Frontal cortex (tissue), 4 donors: ENCODE measurements around the gene PPIL4. TPM values are rescaled to one million over a fixed set of nuclear protein-coding genes. Genes with fewer than 3 reads are reported as not detected.
A peak's percentile ranks its signal among the peaks of the same experiment; 100 is the strongest.

Experiments used
- DNase-seq, 2 donors: peaks; one replicate each; pipeline ENCODE4 v3.0.0; 2012; ENCODE audit warnings: low spot score in 2 of 2
- FAIRE-seq: peaks from 2 replicates; lab custom pipeline; 2012; peaks lifted over from hg19 to GRCh38; lab: Jason Lieb, UNC
- total RNA-seq: library from RNA; depleted of rRNA; stranded (reverse); fragments of >200 nt; gene quantifications from one replicate; pipeline ENCODE4 v1.2.3, GENCODE V29; 2014
- donor health status: control.
- donor health status: control.
- donor health status: control.

The PPIL4 gene
- total RNA-seq: 35.1 TPM

GRCh38 chr6:149545754-149546471 is at the start of gene PPIL4:
Gene PPIL4, minus strand, starts transcription at chr6:149546043. Its CDS starts 38 bp downstream, at chr6:149546005.
- peak; percentile 81 to 87 for DNase-seq
- FAIRE-seq: no peak

GRCh38 chr6:149593408-149593807 is 47.6 kb upstream of the PPIL4 start:
- no peak for DNase-seq
- FAIRE-seq: no peak

- no peak for DNase-seq
- FAIRE-seq: no peak
Observed at GRCh38 chr6:149592983-149593382, 47.1 kb upstream of the PPIL4 start.

- no peak for DNase-seq
Observed at GRCh38 chr6:149586149-149586548, 40.3 kb upstream of the PPIL4 start.

GRCh38 chr6:149581349-149581748 is 35.5 kb upstream of the PPIL4 start:
- DNase-seq (no peak), FAIRE-seq (no peak)

More at GRCh38 chr6:149586149-149586548, 40.3 kb upstream of the PPIL4 start:
- no peak for FAIRE-seq

GRCh38 chr6:149580880-149581279 is 35.0 kb upstream of the PPIL4 start:
- FAIRE-seq: no peak
- DNase-seq: no peak

GRCh38 chr6:149567945-149568585 is 22.2 kb upstream of the PPIL4 start:
- FAIRE-seq: no peak

GRCh38 chr6:149567194-149567586 is 21.3 kb upstream of the PPIL4 start:
- DNase-seq (no peak), FAIRE-seq (no peak)

More at GRCh38 chr6:149567945-149568585, 22.2 kb upstream of the PPIL4 start:
- DNase-seq: no peak

- no peak for FAIRE-seq
- DNase-seq: no peak
Observed at GRCh38 chr6:149566410-149567193, 20.8 kb upstream of the PPIL4 start.

GRCh38 chr6:149565527-149566409 is 19.9 kb upstream of the PPIL4 start, which contains the start of gene GINM1:
Gene GINM1, plus strand, starts transcription at chr6:149566375. Its CDS starts 40 bp downstream, at chr6:149566415.
- FAIRE-seq: no peak
- peak; percentile 97 to 98 for DNase-seq

GRCh38 chr6:149563928-149564325 is 18.1 kb upstream of the PPIL4 start:
- DNase-seq (no peak), FAIRE-seq (no peak)

- no peak for FAIRE-seq
- no peak for DNase-seq
Observed at GRCh38 chr6:149563203-149563927, 17.5 kb upstream of the PPIL4 start.

GRCh38 chr6:149560736-149561135 is 14.9 kb upstream of the PPIL4 start:
- DNase-seq: no peak
- no peak for FAIRE-seq

- no peak for FAIRE-seq
- DNase-seq: no peak
Observed at GRCh38 chr6:149559389-149559788, 13.5 kb upstream of the PPIL4 start.

GRCh38 chr6:149558029-149558428 is 12.2 kb upstream of the PPIL4 start:
- DNase-seq (no peak), FAIRE-seq (no peak)

- FAIRE-seq: no peak
- no peak for DNase-seq
Observed at GRCh38 chr6:149551920-149552319, 6.1 kb upstream of the PPIL4 start.

- no peak for FAIRE-seq
Observed at GRCh38 chr6:149545258-149545753, 537 bp downstream of the PPIL4 start.

GRCh38 chr6:149544646-149545257 is 1.1 kb downstream of the PPIL4 start:
- DNase-seq: no peak
- no peak for FAIRE-seq

More at GRCh38 chr6:149545258-149545753, 537 bp downstream of the PPIL4 start:
- no peak for DNase-seq
